Activated CD8-positive, alpha-beta memory T cell treated with anti-CD3 and anti-CD28 coated beads, Interleukin-2, amount 50 U/mL, for 48 hours (primary cell): ENCODE data around the gene DNAL4.

Experiments
- DNase-seq: peaks from one replicate; pipeline ENCODE4 v3.0.0-alpha.2; 2020

Gene DNAL4

GRCh38 chr22:38756711-38757463 is 37.1 kb downstream of the DNAL4 start:
- peak; percentile 69 for DNase-seq

GRCh38 chr22:38755911-38756532 is 37.9 kb downstream of the DNAL4 start, which contains the start of gene SUN2:
TSS of gene SUN2 (minus strand) at chr22:38755998. CDS start at chr22:38752628, 3,370 bp downstream.
- DNase-seq, result peak; percentile 95

- DNase-seq, result peak; percentile 77
Observed at GRCh38 chr22:38755155-38755910, 38.6 kb downstream of the DNAL4 start.

- DNase-seq, result peak; percentile 52
Observed at GRCh38 chr22:38754751-38755154, 39.2 kb downstream of the DNAL4 start.

GRCh38 chr22:38753948-38754750 is 39.8 kb downstream of the DNAL4 start:
- DNase-seq, result peak; percentile 62

- DNase-seq, result peak; percentile 81
Observed at GRCh38 chr22:38751422-38752346, 42.3 kb downstream of the DNAL4 start.

- DNase-seq, result no peak
Observed at GRCh38 chr22:38751066-38751421, 42.9 kb downstream of the DNAL4 start.

GRCh38 chr22:38750638-38751037 is 43.3 kb downstream of the DNAL4 start:
- no peak for DNase-seq

GRCh38 chr22:38750104-38750503 is 43.8 kb downstream of the DNAL4 start:
- DNase-seq, result no peak

- no peak for DNase-seq
Observed at GRCh38 chr22:38748487-38749136, 45.3 kb downstream of the DNAL4 start.

GRCh38 chr22:38745676-38746460 is 48.1 kb downstream of the DNAL4 start:
- no peak for DNase-seq

- DNase-seq, result no peak
Observed at GRCh38 chr22:38744981-38745380, 49.0 kb downstream of the DNAL4 start.

- no peak for DNase-seq
Observed at GRCh38 chr22:38742176-38742942, 51.6 kb downstream of the DNAL4 start.

- DNase-seq, result no peak
Observed at GRCh38 chr22:38741576-38741975, 52.4 kb downstream of the DNAL4 start.

- no peak for DNase-seq
Observed at GRCh38 chr22:38741166-38741565, 52.8 kb downstream of the DNAL4 start.

- no peak for DNase-seq
Observed at GRCh38 chr22:38740754-38741153, 53.2 kb downstream of the DNAL4 start.

- DNase-seq, result no peak
Observed at GRCh38 chr22:38740116-38740723, 53.7 kb downstream of the DNAL4 start.

GRCh38 chr22:38739300-38740055 is 54.5 kb downstream of the DNAL4 start:
- DNase-seq, result no peak
